ENCODE data around the gene SASH1.

GRCh38 chr6:148438632-148439031 lies 96.0 kb downstream of the SASH1 start:
- no peak for TF ChIP-seq SP1 (IDR thresholded peaks at IDR 0.05)
- no peak for TF ChIP-seq SUZ12 (IDR thresholded peaks at IDR 0.05)
- TF ChIP-seq TARDBP (IDR thresholded peaks at IDR 0.05), result no peak
- no peak for TF ChIP-seq L3MBTL2 (conservative IDR thresholded peaks at IDR 0.05)
